OCI-LY1 (cell line): ENCODE data around the gene IDI1.

Experiments used
- EZH2 ChIP-seq: fragments of 200-600 bp; sonication (generic), shearing (Covaris generic); IDR thresholded peaks from 2 replicates; pipeline ENCODE4 v1.8.0; 2017; ENCODE audit warnings: borderline replicate concordance, mixed run types, mild to moderate bottlenecking, antibody characterized with exemption, low read length, moderate library complexity, mixed read lengths
- TF ChIP-seq, protein P1 (sequence below): fragments of 200-600 bp; sonication (generic), shearing (Covaris generic); IDR thresholded peaks from 2 replicates; pipeline ENCODE4 v1.5.1; 2017; ENCODE audit warnings: mild to moderate bottlenecking, antibody characterized with exemption, low read length, moderate library complexity, mixed read lengths

DNA sequence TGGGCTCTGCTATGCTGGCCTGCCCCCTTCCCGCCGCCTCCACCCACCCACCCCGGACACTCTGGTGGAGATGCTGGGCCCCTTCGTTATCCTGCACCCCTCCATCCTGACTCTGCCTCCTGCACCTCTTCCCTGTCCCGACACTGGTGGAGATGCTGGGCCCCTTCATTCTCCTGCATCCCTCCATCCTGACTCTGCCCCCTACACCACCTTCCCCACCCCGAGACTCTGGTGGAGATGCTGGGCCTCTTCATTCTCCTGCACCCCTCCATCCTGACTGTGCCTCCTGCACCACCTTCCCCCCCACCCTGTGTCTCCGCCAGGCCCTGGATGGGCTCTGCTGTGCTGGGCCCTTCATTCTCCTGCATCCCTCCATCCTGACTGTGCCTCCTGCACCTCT is 38.2 kb downstream of the IDI1 start:
- TF ChIP-seq, protein P1, sequence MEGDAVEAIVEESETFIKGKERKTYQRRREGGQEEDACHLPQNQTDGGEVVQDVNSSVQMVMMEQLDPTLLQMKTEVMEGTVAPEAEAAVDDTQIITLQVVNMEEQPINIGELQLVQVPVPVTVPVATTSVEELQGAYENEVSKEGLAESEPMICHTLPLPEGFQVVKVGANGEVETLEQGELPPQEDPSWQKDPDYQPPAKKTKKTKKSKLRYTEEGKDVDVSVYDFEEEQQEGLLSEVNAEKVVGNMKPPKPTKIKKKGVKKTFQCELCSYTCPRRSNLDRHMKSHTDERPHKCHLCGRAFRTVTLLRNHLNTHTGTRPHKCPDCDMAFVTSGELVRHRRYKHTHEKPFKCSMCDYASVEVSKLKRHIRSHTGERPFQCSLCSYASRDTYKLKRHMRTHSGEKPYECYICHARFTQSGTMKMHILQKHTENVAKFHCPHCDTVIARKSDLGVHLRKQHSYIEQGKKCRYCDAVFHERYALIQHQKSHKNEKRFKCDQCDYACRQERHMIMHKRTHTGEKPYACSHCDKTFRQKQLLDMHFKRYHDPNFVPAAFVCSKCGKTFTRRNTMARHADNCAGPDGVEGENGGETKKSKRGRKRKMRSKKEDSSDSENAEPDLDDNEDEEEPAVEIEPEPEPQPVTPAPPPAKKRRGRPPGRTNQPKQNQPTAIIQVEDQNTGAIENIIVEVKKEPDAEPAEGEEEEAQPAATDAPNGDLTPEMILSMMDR: no peak
- no peak for TF ChIP-seq EZH2
